Head of caudate nucleus (tissue), 42 donors: ENCODE data around the gene STYX.

Experiments
- DNase-seq, 42 donors: peaks; one replicate each; pipeline versions ENCODE4 v3.0.0 to v3.0.0-alpha.2; 2020 to 2021; ENCODE audit warnings: mixed read lengths in 7 of 42
- intact Hi-C: fragments of 100-400 bp; cut with DNase I; formaldehyde crosslinking; loops from one replicate; pipeline ENCODE4 v1.15.0; 2022

STYX gene

DNA sequence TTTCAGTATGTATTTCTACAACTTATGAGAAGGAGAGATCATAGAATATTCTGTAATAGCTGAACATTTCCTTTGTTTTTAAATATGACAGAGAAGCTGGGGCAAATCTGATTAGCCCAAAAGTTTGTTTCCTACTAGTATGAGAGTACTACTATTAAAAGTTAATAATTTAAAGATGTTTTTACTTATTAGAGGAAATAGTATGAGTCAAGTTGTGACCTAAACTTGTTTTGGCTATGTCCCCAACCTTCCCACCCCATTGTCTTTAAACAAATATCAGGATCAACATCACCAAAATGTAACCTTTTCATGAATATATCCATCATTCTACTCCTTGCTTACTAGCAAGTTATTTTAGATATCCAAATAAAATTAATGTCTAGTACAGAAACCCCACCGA, 50.9 kb downstream of the STYX start:
- DNase-seq: no peak
- intact Hi-C loops: no loop called here

DNA sequence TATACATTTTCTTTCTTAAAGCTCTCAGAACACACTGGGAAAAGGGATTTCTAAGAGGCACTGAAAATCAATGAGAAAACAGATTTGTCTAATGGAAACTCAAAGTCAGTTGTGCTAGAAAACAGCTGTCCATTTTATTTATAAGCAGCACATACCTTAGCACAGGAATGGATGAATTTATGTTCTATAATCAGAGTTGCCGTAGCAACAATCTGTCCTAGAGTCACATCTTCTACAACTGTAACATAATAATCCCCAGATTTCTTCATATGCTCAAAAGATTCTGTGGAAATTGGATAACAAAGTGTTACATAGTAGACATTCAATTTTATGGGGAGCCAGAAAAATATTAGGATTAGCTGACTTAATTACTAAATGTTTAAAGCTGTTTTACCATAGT, 51.7 kb downstream of the STYX start:
- intact Hi-C loops: no loop called here
- DNase-seq: no peak

DNA sequence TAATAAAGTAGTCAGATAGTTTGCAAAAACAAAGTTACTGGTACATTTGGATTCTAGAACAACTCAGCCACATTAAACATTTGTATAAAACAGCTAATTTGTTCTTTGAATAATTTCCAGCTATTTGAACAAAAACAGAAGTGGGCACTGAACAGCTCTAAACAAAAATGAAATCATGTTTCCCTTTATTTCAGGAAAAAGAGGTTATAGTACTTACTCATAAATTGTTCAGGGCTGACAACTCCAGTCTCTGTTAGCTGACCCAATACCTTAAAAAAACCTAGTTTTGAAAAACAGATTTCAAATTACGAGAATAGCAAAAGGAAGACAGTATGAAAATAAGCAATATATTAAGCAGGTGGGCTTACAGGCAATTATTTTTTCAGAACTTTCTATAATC, 53.2 kb downstream of the STYX start:
- no peak for DNase-seq
- intact Hi-C loops: no loop called here

DNA sequence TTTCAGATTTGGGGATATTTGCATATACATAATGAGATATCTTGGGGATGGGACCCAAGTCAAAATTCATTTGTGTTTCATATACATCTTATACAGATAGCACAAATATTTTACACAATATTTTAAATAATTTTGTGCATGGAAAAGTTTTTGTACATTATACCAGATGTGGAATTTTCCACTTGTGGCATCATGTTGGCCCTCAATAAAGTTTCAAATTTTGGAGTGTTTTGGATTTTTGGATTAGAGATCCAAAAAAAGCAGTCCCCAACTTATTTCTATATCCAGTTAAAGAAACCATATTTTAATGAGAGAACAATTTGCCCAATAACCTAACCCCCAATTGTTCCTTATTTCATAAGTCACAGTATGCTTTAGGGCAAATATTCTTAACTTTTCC, 56.9 kb downstream of the STYX start:
- intact Hi-C loops: no loop called here

DNA sequence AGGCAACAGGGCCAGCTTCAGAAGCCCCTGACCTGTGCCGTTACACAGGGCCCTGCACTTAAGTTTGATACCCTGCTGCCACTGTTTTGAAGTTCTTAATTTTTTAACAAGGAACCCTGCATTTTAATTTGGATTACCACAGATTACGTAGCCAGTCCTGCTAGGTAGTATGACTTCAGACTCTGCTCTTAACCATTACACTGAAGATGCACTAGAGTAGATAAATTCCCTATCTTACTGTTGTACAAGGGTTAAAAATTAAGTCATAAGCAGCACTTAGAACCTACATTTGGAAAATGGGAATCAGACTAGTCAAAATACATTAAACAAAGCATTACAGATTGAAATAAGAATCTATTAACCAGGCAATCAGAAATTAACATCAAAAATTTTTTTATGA, 59.2 kb downstream of the STYX start:
- no peak for DNase-seq
- intact Hi-C loops: no loop called here

More for the DNA sequence above, 56.9 kb downstream of the STYX start:
- DNase-seq: no peak

DNA sequence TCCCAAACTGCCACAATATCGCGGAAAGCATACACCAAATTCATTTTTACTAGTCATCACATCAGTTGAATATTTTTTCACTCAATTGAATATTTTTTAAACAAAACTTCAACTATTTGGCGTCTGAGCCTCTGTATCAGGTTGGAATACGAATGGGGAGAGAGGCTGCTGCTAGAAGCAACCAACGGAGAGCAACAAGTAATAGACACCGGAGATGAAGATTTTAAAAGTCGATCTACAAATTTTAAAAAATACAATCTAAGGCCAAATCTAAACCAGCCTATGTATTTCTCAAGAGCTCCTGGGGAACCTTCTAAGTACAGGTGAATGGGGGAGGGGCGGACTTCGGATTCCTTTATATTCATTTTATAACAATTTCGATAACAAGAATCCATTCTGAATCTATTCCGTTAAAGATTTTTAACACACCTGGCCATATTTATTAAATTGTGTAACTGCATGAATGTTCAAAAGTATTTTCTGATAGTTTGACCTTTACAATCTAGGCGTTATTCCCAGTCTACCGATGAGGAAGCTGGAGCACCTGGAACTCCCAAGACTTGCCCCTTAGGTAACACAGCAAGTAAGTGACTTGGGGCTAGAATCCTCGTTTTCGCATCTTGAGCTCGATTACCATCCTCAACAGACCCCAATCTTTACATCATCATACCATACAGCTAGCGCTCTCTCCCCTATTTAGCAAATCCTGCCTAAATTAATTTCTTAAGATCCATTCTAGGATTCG, 60.2 kb downstream of the STYX start:
- DNase-seq: peak in 1 of 42 donors; percentile 8
- intact Hi-C loops: loop anchor here (10.0 kb wide), 1 partner anchor 85 kb away; the partner anchor contains the start of gene PSMC6

DNA sequence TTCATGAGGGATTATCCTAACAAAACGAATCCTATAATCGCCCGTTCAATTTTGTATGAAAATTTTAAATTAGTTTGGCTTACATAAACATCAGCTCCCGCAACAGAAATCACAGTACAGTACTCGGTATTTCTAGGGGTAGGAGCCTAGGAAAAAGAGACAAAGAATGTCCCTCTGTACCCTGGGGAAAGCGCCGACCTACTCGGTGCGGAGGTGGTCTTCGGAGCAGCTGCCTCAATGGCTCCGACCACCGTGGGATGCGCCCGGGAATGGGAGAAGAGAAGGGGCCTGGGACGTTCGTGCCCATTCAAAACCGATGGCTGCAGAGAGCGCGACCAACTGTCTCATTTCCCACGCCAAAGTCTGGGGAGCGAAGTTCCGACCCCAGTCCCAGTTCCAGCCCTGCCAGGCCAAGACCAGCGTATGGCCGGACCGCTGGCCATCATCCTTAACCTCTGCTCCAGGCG, 60.8 kb downstream of the STYX start:
- intact Hi-C loops: loop anchor here (10.0 kb wide), 1 partner anchor 86 kb away; the partner anchor contains the start of gene PSMC6
- DNase-seq: peak in 6 of 42 donors; percentile 22 to 49 (median 42)

DNA sequence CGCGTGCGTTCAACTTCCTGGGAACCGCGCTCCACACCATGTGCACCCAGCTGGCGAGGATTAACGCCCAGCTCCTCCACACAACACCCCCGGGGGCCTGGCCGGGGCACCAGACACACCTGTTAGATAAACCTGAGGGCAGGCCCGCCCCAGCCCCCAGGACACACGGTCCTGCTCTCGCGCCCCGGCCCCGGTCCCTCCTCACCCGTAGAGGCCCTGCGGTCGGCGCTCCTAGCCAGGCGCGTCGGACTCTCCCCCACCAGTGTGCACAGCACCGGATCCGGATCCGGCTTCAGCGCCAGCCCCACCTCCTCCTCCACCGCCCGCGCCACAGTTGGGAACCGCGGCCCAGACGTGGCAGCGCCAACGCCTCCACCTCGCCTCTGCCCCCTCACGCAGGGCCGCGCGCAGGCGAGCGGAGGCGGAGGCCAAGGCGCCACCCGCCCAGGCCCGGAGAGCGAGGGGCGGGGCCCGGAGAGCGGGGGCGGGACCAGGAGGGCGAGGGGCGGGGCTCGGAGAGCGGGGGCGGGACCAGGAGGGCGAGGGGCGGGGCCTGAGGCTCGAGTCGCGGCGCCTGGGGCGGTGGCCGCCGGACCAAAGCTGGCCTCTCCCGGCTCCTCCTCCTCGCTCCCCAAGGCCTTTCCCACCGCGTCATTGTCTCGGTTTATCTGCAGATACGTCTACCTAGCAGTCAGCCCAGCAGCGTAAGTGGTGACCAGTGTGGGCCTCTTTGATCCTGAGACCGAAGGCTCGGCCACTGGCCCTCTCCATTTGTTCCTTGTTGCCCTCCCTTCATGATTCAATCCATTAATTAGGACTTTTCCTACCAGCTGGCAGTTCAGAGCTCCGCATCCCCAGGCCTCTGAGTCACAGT, 61.5 kb downstream of the STYX start, which contains the start of gene GNPNAT1:
Gene GNPNAT1 (minus strand): TSS at position 385 of the 874 bp plus-strand sequence. CDS start 6,957 bp downstream, outside the sequence.
- peak; percentile 60 to 92 (median 82) for DNase-seq
- intact Hi-C loops: loop anchor here (10.0 kb wide), 1 partner anchor 87 kb away; the partner anchor contains the start of gene PSMC6

DNA sequence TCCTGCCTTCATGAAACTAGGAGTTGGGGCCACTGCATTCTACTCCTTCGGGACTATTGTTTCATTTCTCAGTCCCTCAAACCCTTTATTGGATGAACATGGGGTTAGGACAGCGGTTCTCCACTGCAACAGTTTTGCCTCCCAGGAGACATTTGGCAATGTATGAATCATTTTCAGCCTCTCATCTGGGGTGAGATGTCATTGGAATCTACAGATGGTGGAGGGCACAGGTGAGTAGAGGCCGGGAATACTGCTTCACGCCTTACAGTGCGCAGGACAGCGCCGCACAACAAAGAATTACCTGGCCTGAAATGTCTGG, 62.1 kb downstream of the STYX start:
- DNase-seq: no peak
- intact Hi-C loops: loop anchor here (10.0 kb wide), 1 partner anchor 87 kb away; the partner anchor contains the start of gene PSMC6

DNA sequence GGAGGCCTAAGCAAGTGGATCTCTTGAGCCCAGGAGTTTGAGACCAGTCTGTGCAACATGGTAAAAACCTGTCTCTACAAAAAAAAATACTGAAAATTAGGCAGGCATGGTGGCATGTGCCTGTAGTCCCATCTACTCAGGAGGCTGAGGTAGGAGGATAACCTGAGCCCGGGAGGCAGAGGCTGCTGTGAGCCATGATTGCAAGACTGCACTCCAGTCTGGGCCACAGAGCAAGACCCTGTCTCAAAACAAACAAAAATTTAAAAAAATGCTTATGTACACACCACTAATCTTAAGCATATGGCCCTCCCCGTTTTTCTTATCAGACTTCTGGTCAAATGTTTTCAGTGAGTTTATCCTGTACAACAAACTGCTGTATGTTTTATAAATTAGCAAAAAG, 63.1 kb downstream of the STYX start:
- intact Hi-C loops: loop anchor here (10.0 kb wide), 1 partner anchor 88 kb away; the partner anchor contains the start of gene PSMC6
- DNase-seq: no peak

DNA sequence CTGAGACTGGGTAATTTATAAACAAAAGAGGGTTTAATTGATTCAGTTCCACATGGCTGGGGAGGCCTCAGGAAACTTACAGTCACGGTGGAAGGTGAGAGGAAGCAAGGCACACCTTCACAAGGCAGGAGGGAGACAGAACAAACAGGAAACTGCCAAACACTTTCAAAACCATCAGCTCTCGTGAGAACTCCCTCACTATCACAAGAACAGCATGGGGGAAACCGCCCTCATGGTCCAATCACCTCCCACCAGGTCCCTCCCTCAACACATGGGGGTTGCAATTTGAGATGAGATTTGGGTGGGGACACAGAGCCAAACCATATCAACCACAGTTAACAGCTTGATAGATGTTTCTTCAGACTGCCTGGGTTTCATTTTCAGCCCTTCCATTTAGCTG, 67.7 kb downstream of the STYX start:
- DNase-seq: no peak
- intact Hi-C loops: loop anchor here (10.0 kb wide), 1 partner anchor 93 kb away; the partner anchor contains the start of gene PSMC6

DNA sequence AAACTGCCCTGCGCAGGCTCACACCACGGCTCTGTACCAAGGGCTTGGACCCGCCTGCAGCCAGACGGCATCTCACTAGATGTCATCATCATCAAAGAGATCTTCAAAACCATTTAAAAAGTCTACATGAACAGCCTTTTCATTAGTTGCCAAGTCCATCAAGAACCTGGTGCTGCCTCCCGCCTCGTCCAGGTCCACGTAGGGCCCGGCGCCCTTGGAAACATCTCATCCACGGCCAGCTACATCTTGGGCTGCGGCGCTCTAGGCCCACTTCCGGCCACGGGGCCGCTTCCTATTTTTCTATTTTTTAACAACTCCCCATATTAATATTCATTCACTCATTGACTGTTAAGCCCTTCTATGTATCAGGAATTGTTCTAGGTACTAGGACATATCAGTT, 68.9 kb downstream of the STYX start:
- intact Hi-C loops: loop anchor here (10.0 kb wide), 1 partner anchor 94 kb away; the partner anchor contains the start of gene PSMC6
- DNase-seq: no peak

DNA sequence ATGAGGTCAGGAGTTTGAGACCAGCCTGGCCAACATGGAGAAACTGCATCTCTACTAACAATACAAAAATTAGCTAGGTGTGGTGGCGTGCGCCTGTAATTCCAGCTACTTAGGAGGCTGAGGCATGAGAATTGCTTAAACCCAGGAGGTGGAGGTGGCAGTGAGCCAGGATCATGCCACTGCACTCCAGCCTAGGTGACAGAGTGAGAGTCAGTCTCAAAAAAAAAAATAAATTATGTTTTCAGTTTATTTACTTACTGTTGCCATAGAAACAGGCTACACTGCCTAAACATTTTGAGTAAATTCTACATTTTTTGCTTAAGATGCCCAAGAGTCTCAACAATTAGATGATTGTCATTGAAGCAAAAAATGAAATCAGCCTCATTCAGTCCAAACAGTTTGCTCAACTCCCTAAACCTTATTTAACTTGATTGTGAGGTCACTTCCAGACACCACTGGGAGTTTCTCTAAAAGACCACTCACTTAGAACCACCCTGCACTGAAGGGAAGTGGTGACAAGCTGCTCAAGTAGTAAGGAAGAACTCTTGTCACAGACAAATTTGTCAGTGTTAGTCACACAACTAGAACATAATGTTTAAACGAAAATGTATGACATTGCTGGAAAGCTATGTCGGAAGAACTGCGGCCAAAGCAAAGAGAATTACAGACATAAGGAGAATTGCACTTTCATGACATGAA, 71.2 kb downstream of the STYX start:
- no peak for DNase-seq
- intact Hi-C loops: no loop called here

DNA sequence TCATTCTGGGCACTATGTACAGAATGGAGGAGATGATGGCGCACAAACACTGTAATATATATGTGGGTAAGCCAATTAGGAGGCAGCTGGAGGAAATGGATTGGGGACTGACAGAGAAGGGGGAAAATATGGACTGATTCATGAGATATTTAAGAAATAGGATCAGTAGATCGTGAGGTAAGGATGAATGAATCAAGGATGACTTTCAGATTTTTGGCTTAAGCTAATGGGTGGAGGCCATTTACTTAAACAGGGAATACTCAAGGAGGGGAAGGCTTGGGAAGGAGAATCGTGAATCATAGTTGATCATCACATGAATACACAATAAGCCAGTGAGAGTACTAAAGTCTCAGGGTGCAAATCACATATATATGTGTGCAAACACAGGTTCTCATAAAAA, 72.6 kb downstream of the STYX start:
- intact Hi-C loops: no loop called here

DNA sequence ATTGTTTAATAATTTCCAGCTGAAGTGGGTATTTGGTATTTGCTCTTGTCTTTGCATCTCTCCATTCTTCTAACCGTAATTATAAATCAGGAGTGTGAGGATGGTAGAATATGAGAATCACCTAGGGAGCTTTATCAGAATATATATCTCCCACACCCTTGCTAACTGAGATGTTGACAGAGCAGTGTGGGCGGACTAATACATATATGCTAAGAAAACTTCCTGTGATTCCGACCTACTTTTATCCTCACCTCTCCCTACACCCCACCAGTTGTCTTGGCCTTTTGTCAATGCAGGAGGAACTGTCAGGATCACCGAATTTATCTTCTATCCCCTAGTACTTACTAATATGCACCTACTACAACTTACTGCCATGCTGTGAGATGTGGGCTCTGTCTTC, 76.1 kb downstream of the STYX start:
- intact Hi-C loops: no loop called here
- DNase-seq: no peak

More for the DNA sequence above, 72.6 kb downstream of the STYX start:
- DNase-seq: no peak

DNA sequence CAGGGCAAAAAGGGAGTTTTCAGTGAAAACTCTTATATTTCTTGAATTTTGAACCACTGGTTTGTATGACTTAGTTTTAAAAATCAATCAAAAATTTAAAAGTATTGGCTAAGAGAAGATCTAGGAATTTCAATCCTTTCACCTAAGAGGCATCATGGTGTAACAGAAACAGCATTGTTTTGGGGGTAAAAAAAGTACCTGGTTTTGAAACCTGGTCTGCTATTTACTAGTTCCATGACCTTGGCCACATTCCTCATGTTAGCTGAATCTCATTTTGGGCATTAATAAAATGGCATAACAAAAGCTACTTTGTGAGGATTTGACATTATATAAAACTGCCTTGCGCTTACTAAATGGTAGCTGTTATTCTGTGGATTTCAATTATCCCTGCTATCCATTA, 78.1 kb downstream of the STYX start:
- no peak for DNase-seq
- intact Hi-C loops: no loop called here

DNA sequence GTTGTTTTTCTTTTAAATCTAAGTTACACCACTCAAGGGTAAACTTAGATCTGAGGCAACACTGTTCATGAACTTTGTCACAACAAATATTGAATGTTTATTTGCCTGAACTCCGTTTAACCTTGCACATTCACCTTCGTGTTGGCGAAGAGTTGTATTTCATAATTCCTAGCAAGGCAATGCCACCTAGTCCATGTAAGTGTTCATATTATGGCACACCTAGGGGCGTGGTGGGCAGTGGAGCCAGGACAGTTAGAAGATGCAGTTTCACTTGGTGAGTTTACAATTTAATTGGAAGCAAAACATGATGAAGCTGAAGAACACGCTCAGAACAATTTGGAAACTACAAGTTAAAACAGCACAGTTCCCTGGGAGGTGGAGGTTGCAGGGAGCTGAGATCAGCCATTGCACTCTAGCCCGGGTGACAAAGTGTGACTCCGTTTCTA, 91.9 kb downstream of the STYX start:
- intact Hi-C loops: loop anchor here (5.0 to 10.0 kb wide), 3 partner anchors 140 to 485 kb away; no protein-coding TSS in a partner anchor
- no peak for DNase-seq

DNA sequence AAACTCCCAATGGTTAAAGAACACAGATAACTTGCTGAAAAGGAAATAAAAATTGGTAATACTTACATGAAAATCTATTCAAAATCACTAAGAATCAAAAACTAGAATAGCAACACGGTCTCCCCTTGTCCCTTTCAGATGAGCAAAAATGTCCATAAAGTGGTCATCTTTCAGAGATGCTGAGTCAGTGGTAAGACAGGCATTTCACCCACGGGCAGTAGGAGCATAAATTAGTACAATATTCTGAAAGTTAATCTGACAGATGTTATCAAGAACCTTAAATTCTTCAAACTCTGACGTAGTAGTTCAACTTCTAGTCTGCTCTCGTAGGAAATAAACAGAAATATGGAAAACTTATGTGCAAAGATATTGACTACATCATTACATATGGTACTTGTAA, 94.5 kb downstream of the STYX start:
- intact Hi-C loops: loop anchor here (5.0 to 10.0 kb wide), 3 partner anchors 138 to 483 kb away; no protein-coding TSS in a partner anchor
- DNase-seq: no peak
